ENCODE data around the gene PDE6H.

GRCh38 chr12:14982991-14983390 is 10.1 kb downstream of the PDE6H start:
- TF ChIP-seq, protein P1, sequence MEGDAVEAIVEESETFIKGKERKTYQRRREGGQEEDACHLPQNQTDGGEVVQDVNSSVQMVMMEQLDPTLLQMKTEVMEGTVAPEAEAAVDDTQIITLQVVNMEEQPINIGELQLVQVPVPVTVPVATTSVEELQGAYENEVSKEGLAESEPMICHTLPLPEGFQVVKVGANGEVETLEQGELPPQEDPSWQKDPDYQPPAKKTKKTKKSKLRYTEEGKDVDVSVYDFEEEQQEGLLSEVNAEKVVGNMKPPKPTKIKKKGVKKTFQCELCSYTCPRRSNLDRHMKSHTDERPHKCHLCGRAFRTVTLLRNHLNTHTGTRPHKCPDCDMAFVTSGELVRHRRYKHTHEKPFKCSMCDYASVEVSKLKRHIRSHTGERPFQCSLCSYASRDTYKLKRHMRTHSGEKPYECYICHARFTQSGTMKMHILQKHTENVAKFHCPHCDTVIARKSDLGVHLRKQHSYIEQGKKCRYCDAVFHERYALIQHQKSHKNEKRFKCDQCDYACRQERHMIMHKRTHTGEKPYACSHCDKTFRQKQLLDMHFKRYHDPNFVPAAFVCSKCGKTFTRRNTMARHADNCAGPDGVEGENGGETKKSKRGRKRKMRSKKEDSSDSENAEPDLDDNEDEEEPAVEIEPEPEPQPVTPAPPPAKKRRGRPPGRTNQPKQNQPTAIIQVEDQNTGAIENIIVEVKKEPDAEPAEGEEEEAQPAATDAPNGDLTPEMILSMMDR (IDR thresholded peaks at IDR 0.05; ENCODE audit: control extremely low read depth in 1 of 3, insufficient read depth in 1 of 3, low read depth in 1 of 3, low read length in 3 of 3) = no peak
- TF ChIP-seq RBBP5 (IDR thresholded peaks at IDR 0.05; ENCODE audit: borderline replicate concordance, low read depth, low read length) = no peak
- TF ChIP-seq ATF2 (IDR thresholded peaks at IDR 0.05; ENCODE audit: low read length) = no peak
- no peak for TF ChIP-seq SRF (IDR thresholded peaks at IDR 0.05; ENCODE audit: low read depth, low read length)
- TF ChIP-seq POLR2A (IDR thresholded peaks at IDR 0.05; ENCODE audit: control extremely low read depth in 1 of 2, low read depth in 2 of 2, low read length in 2 of 2) = no peak
- TF ChIP-seq TCF12 (IDR thresholded peaks at IDR 0.05; ENCODE audit: low read depth, low read length) = no peak
- TF ChIP-seq YY1 (IDR thresholded peaks at IDR 0.05; ENCODE audit: low read depth, low read length) = no peak
- no peak for TF ChIP-seq KDM1A (IDR thresholded peaks at IDR 0.05; ENCODE audit: borderline replicate concordance, low read length)
- TF ChIP-seq TAF1 (IDR thresholded peaks at IDR 0.05; ENCODE audit: low read depth, low read length) = no peak
- no peak for TF ChIP-seq BRCA1 (IDR thresholded peaks at IDR 0.05; ENCODE audit: low read depth, low read length)
- no peak for TF ChIP-seq EZH2 (IDR thresholded peaks at IDR 0.05; ENCODE audit: low read depth, low read length, severe bottlenecking)

Data from H1 (cell line).